CD4-positive, alpha-beta T cell treated with Interleukin-17A for 4 hours (primary cell): ENCODE data around the gene KIF22.
A peak's percentile ranks its signal among the peaks of the same experiment; 100 is the strongest.

Source experiments
- DNase-seq: peaks from one replicate; pipeline ENCODE4 v3.0.0-alpha.2; 2020; ENCODE audit warnings: mixed read lengths

Gene KIF22

GRCh38 chr16:29804455-29805231, 14.1 kb downstream of the KIF22 start:
- DNase-seq, result no peak

DNA sequence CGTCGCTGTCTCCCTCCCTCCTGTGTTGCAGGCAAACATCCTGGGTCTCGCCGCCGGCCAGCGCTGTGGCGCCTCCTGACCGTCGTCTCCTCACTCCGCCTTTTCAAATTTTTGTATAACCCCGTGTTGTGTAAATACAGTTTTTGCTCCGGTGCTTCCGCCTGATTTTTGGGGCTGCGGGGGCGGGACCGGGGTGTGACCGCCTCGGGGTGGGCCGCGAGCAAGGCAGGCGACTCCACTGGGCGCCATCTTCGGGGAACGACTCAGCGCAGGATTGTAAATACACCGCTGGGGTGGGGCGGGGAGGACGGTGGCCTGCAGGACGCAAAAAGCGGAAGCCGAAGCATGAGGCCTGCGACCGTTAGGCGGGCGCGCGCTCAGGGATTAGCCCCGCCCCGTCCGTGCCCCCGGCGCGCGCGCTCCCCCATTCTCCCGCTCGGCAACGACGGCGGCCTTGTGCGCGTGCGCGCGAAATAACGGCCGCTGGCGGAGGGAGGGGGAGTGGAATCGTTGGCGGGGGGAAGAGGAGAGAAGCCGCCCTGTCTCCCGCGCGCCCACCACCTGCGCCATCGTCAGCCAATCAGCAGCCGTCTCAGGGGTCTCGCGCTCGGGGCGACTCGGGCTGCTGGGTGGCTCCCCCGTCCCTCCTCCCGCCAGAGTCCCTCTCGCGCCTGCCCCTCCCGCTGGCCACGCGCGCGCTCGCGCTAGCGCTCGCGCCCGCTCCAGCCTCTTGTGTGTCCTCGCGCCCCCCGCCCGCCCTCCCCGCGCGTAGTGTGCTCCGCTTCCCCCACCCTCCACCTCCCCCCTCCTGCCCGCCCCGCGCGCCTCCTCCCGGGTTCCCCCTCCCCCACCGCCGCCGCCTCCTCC, 14.9 kb downstream of the KIF22 start:
- peak; percentile 98 for DNase-seq

- no peak for DNase-seq
Measured at GRCh38 chr16:29806099-29806579, 15.6 kb downstream of the KIF22 start, which contains the start of gene MAZ. Gene MAZ (plus strand): TSS chr16:29806529. CDS start chr16:29806702, 173 bp downstream.

GRCh38 chr16:29806641-29807425, 16.3 kb downstream of the KIF22 start:
- peak; percentile 62 for DNase-seq

DNA sequence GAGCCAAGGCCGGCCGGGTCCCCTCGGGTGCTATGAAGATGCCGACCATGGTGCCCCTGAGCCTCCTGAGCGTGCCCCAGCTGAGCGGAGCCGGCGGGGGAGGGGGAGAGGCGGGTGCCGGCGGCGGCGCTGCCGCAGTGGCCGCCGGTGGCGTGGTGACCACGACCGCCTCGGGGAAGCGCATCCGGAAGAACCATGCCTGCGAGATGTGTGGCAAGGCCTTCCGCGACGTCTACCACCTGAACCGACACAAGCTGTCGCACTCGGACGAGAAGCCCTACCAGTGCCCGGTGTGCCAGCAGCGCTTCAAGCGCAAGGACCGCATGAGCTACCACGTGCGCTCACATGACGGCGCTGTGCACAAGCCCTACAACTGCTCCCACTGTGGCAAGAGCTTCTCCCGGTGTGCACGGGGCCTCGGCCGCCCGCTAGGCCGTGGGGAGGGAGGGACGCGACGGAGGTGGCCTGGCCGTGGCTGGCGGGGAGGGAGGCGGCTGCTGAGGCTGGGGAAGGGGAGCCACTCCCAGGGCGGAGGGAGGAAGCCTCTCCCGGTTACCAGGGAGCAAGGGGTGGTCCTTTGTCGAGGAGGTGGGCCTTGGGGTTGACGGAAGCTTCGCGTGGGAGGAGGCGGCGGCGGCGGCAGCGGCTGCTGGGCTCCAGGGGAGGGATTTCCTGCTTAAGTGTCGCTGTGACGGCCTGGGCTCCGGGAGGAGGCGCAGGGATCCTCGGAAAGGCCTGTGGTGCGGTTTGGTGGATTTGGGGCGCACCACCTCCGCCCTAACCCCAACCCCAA, 17.1 kb downstream of the KIF22 start:
- peak; percentile 90 for DNase-seq

DNA sequence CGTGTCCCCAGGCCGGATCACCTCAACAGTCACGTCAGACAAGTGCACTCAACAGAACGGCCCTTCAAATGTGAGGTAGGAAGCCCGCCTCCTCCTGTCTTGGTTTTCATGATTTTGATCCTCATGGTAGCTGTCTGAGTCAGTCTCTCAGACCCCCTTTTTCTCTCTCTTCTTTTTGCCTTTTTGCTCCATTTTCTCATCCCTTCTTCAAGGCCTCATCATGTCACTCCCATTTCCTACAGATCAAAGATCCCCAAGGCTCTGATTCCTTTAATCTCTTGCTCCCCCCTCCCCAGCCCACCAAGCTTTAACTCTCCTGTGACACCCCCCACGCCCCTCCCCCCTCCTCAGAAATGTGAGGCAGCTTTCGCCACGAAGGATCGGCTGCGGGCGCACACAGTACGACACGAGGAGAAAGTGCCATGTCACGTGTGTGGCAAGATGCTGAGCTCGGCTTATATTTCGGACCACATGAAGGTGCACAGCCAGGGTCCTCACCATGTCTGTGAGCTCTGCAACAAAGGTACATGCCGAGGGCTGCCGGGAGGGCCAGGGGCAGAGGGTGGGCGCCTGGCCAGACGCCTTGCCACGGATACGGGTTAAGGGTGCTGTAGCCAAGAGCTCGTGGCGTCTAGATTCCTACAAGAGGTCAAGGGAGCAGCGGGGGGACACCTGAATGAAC, 17.8 kb downstream of the KIF22 start:
- peak; percentile 40 for DNase-seq

DNA sequence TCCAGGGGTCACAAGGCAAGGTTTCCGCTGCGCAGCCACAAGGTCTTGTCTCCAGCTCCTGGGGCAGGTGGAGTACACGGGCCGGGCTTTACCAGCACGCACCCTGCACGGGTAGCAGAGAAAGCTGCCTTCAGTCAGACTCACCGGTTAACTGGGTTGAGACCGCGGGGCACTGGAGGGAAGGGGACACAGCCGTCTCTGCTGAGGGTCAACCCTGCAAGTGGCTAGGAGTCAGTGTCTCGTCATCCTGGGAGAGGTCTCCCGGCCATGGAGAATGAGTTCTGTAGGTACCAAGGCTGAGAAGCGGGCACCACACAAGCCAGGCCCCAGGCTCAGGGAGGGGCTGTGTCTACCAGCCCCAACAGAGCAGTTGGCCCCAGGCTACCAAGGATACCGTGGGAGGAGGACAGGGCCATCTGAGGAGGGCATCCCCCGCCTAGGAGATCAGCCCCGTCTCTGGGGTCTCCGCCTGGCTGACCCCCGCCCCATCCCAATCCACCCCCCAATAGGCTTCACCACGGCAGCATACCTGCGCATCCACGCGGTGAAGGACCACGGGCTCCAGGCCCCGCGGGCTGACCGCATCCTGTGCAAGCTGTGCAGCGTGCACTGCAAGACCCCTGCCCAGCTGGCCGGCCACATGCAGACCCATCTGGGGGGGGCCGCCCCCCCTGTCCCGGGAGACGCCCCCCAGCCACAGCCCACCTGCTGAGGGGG, 18.6 kb downstream of the KIF22 start:
- DNase-seq, result no peak

GRCh38 chr16:29809850-29810698, 19.5 kb downstream of the KIF22 start:
- DNase-seq, result peak; percentile 51

DNA sequence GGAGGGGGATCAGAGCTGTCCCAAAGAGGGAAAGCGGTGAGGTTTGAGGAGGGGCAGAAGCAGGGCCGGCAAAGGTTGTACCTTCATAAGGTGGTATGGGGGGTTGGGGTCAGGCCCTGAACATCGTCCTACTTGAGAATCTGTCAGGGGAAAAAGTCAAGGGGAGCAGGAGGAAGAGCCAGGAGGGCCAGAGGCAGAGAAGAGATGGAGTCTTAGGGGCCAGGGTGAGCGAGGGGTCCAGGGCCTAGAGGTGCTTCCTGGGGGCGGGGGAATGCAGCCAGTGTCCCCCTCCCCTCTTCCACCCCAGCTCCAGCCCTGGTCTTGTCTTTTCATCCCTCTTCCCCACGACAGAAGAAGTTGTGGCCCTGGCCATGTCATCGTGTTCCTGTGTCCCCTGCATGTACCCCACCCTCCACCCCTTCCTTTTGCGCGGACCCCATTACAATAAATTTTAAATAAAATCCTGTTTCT, 20.2 kb downstream of the KIF22 start:
- DNase-seq, result no peak

DNA sequence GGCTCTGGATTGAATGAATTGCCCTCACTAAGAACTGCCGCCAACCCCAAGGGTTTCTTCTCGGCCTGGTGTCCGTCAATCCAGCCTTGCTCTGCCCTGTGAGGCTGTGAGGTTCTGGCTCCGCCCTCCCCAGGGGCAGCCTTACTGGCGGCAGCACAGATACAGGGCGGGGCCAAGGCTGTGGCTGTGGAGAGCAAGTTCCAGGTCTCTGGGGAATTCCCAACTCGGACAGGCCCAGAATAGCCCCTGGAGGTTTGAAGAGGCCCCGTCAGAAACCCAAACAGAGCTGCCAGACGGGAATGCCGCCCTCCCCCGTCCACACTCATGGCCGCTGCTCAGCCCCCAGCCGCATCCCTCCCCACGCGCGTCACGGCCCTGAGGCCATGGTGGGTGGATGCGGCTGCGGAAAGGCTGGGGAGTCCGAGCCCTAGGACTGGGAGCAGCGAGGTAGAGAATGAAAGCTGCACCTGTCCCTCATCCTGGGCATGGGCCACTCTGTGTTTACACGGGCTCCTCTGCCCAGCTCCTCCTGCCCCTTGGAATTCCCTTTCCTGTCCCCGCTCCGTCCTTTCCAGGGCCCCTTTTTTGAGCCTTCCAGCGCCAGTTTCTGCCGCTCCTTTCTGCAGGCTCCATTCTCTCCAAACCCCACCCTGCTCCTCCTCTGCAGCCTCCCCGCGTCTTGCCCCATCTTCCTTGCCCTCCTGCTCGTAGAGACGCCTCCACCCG, 20.8 kb downstream of the KIF22 start:
- peak; percentile 77 for DNase-seq

DNA sequence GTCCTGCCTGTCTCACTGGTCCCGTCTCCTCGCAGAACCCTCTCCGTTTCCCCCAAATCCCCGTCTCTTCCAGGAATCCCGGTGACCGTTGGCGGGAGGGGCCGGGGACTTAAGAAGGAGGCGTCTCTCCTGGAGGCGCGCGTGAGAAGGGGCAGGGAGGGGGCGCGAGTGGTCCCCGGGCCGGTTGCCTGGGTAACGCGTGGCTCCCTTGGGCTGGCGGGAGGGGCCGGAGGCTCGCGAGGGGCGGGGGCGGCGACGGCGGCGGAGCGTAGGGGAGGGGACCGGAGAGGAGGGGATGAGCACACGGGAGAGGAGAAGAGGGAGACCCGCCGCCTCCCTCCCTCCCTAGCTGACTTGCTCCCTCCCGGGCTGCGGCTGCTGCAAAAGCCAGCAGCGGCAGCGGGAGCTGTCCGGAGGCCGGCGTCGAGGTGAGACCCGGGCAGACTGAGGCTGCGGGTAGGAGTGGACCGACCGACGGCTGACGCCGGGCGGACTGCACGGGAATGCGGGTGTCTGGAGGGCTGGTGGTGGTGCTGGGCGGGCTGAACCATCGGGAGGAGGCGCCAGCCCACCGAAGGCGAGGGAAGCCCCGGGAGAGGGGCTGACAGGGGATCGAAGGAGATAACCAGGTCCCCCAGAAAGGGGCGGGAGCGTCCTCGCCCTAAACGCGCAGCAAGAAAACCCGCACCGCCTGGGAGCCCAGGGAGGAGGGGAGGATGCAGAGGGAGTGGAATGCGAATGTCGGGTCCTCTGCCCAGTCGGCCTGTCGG, 21.5 kb downstream of the KIF22 start, which contains the start of gene PRRT2:
TSS of gene PRRT2 (plus strand) at position 298 of the 770 bp plus-strand sequence. CDS start 862 bp downstream, outside the sequence.
- DNase-seq, result peak; percentile 70

DNA sequence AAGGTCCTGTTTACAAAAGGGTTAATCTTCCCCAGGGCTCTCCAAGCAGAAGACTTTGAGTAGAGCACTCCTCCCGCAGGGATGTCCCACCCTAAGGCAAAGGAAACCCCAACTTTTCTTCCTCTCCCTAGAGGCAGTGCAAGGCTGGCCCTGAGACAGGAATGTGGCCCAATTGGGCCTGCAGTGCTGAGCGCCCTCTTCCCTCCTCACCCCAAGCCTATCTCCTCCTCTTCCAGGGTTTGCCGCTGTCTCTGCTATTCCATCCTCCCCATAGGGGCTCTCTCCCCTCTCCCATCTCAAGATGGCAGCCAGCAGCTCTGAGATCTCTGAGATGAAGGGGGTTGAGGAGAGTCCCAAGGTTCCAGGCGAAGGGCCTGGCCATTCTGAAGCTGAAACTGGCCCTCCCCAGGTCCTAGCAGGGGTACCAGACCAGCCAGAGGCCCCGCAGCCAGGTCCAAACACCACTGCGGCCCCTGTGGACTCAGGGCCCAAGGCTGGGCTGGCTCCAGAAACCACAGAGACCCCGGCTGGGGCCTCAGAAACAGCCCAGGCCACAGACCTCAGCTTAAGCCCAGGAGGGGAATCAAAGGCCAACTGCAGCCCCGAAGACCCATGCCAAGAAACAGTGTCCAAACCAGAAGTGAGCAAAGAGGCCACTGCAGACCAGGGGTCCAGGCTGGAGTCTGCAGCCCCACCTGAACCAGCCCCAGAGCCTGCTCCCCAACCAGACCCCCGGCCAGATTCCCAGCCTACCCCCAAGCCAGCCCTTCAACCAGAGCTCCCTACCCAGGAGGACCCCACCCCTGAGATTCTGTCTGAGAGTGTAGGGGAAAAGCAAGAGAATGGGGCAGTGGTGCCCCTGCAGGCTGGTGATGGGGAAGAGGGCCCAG, 22.4 kb downstream of the KIF22 start:
- DNase-seq, result no peak

DNA sequence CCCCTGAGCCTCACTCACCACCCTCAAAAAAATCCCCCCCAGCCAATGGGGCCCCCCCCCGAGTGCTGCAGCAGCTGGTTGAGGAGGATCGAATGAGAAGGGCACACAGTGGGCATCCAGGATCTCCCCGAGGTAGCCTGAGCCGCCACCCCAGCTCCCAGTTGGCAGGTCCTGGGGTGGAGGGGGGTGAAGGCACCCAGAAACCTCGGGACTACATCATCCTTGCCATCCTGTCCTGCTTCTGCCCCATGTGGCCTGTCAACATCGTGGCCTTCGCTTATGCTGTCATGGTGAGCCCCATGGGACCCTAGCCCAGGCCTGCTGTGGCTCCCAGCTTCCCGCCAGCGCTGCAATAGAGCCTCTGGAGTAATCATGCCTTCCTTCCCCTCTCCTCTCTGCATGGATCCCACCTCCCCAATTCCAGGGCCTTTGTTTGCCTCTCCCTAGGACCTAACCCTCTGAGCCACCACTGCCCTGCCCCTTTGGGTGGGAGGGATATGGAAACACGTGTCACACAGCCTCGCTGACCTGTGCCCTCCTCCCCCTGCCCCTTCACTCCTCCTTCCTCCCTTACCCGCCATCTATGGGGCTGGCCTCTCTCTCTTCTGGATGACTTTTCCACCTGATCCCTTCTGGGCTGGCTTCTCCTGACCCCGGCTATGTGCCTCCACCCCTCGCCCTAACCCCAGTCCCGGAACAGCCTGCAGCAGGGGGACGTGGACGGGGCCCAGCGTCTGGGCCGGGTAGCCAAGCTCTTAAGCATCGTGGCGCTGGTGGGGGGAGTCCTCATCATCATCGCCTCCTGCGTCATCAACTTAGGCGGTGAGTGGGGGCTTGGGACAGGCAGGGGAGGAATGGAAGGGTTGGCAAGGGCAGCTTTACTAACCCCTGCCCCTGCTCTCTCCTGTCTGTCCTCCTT, 23.4 kb downstream of the KIF22 start:
- no peak for DNase-seq

- no peak for DNase-seq
Measured at GRCh38 chr16:29814592-29814991, 24.0 kb downstream of the KIF22 start.

- peak; percentile 72 for DNase-seq
Measured at GRCh38 chr16:29815032-29815721, 24.6 kb downstream of the KIF22 start.
